CD4-positive, alpha-beta T cell treated with Interleukin-6 at 100 ng/mL for 8 hours (primary cell): ENCODE measurements around the gene PPP2R5A.
"Not testable (repeated sequence)": the region's sequence is repeated elsewhere in the genome, so short reads cannot be mapped to it uniquely, and the experiment has no call there.

Experiments
- DNase-seq: peaks from one replicate; pipeline ENCODE4 v3.0.0-alpha.2; 2020; ENCODE audit warnings: mixed read lengths, low spot score

The PPP2R5A gene

DNA sequence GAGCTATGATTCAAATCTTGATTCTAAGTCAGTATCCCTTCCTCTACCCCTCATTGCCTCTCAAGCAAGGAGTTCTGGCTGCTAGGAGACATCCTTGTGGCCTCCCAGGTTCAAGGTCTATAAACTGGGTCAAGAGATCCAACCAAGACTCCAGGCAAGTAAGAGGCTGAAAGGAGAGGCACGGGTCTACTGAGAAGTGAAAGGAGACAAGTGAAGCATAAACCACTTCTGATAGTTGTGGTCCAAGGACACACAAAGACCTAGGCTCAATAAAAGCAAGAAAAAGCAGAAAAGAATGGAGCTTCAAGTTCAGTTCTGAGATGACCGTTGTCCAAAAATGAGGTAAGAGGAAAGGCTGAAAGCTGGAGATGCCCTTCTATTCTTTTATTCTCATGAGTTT lies 17.8 kb upstream of the PPP2R5A start:
- no peak for DNase-seq

DNA sequence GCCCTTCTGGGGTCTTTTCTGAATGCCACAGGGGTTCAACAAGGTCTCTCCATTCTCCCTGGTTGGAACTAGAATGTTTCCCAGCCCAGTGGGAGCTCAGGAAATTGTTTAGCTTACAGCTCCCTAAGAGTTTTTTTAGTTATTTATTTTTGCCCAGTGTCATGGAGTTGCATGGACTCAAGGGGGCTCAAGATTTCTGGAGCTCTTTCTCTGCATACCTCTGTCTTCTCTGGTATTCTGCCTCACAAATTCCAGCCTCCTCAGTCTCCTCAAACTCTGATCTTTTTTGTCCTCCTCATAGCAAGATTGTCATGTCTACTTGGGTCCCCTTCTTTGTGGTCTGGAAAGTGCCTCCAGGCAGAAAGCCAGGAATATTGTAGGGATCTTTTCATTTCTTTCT lies 15.9 kb upstream of the PPP2R5A start:
- DNase-seq, result no peak

DNA sequence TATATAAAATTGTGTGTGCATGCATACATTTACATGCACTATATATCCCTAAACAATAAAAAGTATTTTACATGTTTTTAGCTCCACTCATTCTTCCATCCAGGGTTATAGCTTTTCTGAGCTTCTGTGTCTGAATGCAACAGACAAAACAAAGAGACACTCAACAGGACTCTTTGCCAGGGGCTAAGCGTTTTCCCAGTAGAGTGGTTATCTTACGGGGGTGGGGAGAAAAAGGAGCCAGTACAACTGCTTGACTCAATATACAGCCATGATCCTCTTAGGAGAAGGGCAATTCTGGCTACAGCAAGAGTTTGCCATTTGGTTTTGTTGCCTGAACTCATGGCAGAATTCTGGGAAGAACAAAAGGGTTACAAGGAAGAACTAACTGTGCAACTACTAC lies 14.6 kb upstream of the PPP2R5A start:
- DNase-seq, result no peak

DNA sequence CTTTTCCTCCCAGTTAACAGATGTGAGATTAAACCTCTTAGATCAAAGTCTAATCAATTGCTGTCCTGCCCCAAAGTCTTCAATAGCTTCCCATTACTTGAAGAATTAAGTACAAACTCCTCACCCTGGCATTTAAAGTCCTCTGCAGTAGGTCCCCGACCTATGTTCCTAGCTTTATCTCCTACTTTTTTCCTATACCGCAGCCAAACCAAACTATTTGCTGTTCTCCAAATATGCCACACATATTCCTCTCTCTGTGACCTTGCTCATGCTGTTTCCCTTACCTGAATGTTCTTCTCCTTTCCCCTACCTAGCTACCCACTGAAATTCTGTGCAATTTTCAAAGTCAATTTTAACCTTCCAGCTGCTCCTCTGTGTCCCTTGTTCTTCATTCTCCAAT lies 14.0 kb upstream of the PPP2R5A start:
- DNase-seq, result no peak

DNA sequence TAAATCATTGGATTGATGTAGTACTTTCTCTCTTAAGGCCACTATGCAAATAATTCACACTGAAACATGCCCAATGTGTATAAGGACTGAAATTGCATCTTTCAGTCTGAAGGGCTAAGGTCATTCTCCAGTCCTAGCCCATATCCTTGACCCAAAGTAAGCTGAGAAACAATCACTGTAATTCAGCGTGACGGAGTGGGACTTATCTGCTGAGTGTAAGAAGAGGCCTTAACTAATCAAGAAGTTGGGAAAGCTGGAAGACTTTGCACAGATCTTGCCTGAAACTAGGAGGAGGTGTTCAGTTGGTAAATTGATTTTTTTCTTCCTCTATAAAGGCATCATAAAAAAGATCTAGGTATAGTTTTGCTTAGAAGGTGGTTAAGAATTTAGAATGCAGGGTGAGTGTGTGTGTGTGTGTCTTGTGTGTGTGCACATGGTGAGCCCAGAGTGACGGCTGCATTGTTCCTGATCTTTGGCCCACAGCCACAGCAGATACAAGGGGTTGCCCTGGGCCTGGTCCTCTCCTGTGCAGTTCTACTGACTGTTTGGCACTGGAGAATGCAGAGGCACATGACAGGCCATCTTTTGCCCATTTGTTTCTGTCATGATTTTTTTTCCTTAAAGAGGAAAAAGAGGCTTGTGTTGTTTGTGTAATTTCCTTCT lies 13.3 kb upstream of the PPP2R5A start:
- DNase-seq, result no peak

DNA sequence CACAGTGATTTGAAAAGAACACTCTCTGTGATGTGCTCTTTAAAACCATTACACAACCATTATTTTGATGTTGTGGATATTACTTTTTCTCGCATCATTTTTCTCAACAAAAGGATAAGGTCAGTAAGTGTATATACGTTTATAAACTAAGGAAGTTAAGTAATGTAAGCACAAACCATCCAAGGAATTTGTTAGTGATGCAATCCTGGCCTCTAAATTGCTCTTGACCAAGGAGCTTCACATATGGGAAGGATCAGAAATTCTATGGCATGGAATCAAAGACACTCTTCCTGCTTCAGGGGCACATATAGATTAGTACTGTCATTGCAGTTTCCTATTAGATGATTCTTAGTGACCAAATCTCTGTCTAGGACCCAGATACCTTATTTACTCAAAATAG lies 3.6 kb upstream of the PPP2R5A start:
- no peak for DNase-seq

DNA sequence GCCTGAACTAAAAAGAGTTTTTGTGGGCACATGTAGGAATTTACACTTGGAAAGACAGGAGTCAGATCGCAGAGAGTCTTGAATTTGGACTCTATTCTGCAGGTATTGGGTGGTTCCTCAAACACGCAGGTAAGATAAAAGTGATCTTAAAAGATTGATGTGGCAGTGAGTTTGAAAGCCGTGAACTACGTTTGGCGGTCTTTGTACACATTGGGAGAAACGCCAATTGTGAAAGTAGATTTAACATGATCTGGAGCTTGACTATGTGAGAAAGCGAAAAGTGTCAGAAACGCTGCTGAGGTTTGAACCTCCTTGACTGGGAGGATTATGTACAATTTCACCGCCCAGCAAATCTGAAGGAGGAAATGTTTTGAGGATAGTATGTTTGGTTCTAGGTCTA lies 1.5 kb upstream of the PPP2R5A start:
- no peak for DNase-seq

DNA sequence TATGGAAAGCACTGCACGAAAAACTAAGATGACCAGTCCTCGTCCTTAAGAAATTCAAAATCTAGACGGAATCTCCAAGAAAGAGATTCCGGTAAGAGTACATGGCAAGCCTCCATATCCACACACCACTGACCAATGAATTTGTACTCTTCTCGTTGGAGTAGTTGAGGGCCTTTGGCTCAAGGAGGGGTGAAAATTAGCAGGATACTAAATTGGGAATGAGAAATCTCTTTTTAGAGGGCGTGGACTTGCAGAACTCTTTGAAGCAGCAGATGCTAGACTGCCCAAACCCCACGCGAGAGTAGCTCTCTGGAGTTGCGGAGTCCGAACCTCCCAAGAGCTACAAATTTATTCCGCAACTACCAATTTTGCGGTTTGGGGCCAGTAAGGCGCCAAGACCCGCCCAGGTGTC lies 872 bp upstream of the PPP2R5A start:
- no peak for DNase-seq

DNA sequence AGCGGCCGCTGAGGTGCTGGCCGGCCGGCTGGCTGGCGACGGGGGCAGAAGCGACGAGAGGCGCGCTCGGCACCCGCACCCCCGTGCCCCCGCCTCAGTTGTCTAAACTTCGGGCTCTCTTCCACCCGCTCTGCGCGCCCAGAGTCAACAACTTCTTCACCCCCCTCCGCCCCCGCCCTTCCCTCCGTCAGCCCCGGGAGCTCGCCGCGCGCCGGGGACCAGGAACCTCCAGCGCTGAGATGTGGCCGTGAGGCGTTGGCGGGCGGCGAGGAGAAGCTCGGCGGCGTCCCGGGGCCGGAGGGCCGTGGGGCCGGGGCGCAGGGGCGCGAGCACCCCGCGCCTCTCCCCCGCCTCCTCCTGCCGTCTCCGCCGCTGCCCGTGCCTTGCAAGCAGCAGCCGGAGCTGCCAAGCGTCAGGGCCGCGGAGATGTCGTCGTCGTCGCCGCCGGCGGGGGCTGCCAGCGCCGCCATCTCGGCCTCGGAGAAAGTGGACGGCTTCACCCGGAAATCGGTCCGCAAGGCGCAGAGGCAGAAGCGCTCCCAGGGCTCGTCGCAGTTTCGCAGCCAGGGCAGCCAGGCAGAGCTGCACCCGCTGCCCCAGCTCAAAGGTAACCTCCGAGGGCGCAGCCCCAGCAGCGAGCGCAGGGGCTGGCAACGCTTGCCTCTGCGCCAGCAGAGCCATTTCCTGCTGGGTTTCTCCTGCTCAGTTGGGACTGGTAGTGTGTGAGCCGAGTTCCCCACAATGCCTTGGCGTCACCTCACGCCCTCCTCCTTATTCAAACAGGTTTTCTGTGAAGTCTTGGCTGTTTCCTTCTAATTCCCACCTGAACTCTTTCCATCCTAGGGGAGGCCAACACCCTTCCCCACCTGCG lies 710 bp downstream of the PPP2R5A start:
- DNase-seq, result peak; percentile 54

DNA sequence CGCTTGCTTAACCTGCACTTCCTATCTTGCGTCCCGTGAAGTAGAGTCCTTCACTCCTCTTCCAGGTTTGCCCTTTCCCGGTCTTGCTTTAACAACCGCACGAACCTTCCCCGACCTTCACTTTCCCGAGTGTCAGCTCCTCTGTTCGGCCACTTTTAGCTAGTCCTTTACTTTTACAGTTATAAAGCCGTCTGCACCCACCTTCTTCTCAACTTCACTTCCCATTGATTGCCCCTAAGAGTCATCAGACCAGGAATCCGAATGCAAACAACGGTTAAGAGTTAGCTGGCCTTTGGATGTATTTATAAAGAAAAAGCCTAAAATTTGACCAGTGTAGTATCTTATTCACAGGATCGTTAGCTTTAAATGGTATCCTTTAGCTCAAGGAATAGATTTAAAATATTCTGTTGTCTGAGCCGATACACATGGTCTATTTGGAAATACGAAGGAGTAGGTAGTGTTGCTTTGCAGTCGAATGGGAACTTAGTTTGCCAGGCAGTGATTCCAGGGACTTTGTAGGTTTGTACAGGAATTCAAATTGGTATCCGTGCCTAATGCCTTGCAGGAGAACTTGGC lies 1.4 kb downstream of the PPP2R5A start:
- DNase-seq, result no peak

DNA sequence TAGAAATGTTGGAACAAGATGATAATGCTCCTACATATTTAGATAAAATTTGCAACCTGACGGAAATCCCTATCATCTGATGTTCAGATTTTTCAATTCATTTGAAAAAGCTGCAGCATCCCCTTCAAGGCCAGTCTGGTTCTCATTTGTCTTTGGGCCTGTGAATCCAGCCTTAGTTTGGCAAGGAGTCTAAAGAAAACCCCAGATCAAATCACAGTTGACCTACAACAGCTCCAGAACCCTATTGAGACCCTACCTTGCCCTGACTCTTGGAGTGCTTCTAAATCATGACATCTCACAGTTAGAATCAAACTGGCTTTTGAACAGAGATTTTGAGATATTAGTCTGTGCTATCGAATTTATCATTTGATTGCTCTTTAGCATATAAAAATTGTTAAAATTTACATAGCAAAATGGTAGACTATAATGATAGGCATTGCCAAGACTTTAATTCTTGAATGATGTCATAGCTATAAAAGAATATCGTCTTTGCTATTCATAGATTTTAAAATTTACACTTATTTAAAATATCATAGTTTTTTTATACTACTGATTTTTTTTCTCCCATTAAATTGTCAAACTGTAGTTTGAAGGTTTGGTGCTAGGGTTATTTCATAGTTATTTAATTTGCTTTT lies 2.2 kb downstream of the PPP2R5A start:
- DNase-seq, result no peak

DNA sequence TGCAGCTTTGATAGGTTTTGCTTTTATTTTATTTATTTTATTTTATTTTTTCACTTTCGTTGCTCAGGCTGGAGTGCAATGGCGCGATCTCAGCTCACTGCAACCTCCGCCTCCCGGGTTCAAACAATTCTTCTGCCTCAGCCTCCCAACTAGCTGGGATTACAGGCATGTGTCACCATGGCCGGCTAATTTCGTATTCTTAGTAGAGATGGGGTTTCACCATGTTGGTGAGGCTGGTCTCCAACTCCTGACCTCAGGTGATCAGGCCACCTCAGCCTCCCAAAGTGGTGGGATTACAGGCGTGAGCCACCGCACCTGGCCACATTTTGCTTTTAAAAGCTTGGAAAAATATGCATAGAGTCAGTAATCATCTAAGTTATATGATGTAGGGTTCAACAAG lies 2.8 kb downstream of the PPP2R5A start:
- DNase-seq, result not testable (repeated sequence)

DNA sequence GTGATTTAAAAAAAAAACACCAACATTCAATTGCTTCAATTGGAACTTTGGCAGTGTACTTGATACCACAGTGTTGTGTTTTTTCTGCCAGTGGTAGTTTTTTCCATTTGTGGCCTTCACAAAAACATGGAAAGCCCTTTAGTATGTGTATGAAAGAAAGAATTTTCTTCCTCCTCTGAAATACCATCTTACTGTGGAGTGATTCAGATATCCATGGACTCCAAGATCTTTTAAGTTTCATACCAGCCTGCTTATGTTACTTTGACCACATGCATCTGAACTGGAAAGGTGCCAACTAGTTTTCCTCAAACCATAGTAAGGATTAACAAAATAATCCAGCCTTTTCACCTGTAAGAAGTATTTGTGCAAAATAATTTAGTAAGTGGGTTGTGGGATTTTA lies 3.4 kb downstream of the PPP2R5A start:
- no peak for DNase-seq

DNA sequence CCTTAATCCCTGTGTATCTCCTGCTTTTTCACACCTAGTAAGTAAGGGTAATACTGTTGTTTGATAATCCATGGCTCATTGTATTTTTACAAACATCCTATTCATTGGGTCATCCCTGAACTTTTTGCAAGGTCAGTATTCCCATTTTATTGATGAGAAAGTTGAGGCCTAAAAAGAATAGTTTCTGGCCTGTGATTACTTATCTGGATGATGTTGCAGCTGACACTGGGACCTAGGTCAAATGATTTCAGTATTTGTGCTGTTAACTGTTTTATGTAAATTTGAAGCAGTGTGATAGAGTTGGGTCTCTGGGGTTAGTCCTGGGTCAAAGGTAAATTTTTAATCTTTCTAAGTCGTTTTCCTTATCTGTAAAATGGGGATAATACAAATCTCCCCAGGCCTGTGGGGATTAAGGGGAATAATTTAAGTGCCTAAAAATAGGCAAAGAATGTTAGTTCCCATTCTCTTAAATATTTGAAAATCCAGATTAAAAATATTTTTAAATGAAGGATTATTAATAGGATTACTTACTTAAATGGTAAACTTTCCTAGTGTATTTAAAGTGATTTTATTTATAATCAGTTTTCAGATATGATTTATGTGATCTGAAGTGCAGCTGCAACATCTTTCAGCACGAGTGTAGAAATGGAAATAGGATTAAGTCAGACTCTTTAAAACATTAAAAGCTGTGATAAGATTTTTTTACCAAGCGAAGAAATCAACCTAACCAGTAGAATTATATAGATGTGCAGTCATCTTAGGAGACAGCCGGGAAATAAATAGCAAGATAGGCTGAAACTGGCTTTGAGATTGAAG lies 4.3 kb downstream of the PPP2R5A start:
- no peak for DNase-seq

DNA sequence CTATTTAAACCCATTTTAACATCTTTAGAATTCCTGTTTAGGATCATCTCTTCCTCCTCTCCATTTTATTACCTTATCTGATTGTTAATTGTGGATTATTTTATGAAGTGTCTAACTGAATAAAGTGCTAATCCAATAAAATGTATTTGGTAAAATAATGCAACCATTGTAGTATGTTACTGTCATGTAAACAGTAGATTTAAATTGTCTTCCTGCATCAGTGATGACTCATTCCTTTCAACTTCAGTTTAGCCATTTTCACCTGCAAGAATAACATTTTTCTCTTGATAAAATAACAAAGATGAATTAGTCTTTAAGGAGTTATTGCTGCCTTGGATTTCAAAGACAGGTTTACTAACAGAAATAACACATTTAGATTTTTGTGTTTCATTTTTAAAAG lies 5.4 kb downstream of the PPP2R5A start:
- no peak for DNase-seq

DNA sequence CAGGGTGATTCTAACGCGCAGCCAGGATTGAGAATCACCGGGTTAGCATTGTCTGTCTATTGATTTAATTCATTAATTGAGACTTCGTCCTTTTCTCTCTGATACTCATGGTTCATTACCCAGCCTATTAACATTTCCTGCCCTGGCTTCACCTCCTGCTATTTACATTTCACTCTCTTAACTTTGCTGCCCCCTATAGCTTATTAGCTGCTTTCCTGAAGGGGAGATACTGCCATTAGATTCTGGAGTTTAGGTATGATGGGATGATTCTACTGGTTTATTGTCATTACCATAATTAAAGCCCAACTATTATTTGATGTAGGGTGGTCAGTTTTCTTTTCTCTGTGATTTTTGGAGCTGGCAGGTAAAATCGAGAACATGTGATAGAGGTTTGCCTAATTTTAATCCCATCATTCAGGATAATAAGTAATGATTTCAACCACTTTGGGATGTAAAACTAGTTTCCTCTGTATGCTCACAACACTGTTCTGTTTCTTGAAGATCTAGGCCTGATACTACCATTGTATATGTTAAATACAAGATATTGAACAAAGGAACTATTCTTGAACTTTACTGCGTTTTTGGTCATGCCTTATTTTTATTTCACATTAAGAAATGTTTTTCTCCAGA lies 6.4 kb downstream of the PPP2R5A start:
- peak; percentile 60 for DNase-seq

DNA sequence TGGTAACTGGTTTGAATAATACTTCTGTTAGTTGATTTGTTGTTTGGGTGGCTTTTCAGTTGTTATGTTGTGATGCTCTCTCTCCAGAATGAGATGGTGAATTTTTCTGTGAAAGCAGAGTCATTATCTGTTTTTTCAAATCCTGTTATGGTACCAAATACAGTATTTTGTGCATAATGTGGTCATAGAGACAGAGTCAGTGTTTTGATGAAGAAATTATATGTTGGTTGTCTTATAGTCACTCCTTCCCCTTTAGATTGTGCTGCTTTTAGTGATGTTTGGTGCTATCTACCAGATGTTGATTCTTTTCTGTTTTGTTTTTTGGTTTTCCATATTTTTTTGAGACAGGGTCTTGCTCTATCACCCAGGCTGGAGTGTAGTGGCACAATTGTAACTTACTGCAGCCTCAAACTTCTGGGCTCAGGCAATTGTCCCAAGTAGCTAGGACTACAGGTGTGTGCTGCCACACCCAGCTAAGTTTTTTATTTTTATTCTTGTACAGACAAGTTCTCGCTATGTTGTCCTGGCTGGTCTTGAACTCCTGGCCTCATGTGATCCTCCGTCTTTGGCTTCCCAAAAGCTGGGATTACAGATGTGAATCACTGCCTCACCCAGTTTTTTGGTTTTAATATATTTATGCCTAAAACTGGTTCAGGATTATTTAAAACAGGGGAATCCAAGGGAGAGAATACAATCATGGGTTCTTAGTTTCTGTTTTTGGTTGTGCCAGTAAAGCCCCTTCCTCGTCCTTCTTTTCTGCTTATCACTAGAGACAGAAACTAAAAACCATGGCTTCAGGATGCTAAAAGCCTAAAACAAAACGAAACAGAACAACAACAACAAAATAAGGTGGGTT lies 7.3 kb downstream of the PPP2R5A start:
- no peak for DNase-seq

DNA sequence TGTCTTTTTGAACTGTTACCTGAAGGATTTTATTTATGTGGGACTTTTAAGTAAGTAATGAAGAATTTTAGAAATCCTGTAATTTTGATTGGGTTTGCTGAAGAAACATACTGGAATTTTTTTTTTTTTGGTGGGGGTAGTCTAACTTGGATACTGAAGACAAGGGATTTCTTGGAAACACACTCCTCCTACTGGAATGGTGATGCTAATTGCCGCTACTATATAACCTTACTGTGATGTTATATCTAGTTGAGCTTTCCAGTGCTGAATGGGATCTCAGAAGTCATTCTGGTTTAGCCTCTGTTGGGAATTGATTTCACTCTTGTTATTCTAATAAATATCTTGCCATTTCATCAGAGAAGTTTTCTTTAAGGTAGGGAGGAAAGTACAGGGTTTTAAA lies 8.4 kb downstream of the PPP2R5A start:
- no peak for DNase-seq

DNA sequence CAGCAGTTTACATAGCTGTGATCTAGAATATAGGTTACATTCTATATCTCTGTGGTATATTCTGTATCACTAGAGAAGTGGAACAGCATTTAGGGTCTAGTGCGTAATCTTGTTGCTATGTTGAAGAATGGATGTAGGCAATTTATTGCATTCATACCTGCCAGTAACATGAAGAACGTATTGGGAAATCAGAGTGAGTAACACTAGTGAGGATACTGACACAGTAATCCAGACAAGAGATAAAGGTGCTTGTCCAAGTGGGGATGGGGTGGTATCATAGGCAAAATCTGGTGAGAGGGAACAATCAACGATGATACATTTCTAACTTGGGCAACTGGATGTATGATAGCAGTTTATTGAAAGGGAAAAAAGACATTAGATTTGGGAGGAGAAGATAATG lies 9.8 kb downstream of the PPP2R5A start:
- no peak for DNase-seq

DNA sequence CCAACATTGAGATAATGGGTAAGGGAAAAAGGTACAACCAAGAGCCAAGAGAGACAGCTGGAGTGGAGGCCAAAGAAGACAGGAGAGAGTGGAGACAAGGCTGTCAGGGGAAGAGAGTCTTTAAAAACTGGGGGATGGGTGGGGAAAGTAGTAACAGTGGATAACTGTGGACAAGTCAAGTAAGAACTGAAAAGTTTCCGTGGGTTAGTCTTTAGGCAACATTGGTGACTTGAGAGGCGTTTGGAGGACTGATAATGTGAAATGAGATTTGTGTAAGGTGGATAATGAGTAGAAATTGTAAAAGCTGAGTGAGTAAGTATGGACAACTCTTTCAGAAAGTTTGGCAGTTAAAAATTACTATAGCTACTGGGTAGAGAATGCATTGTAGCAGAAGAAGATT lies 10.4 kb downstream of the PPP2R5A start:
- DNase-seq, result no peak

DNA sequence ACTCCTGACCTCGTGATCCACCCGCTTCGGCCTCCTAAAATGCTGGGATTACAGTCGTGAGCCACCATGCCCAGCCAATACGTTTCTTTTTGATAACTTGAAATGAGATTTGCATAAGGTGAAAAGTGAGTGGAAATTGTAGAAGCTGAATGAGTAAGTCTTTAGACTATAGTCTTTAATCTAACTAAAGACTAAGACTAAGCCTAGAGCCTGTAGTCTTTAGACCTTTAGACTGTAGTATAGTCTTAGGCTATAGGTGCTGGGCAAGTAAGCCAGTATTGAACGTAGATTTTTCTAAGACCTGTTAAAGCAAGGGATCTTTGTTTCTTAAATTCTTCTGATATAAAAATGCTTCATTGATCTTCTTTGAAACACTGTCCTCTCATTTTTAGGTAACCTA lies 12.1 kb downstream of the PPP2R5A start:
- DNase-seq, result no peak
